GM12875 (cell line): ENCODE data around the gene AOAH.
"Not testable (repeated sequence)": the region's sequence is repeated elsewhere in the genome, so short reads cannot be mapped to it uniquely, and the experiment has no call there.

Source experiments
- H3K4me3 ChIP-seq: one replicate; pipeline ENCODE4 v1.5.1; 2011; ENCODE audit warnings: low read depth, low read length, control low read depth
- TF ChIP-seq, protein P1 (sequence below): IDR thresholded peaks from 2 replicates; pipeline ENCODE4 v1.5.1; 2011; ENCODE audit warnings: low read depth, mild to moderate bottlenecking, control low read depth, inconsistent platforms, low read length, moderate library complexity, borderline replicate concordance; ENCODE audit not compliant: insufficient read depth

AOAH gene

DNA sequence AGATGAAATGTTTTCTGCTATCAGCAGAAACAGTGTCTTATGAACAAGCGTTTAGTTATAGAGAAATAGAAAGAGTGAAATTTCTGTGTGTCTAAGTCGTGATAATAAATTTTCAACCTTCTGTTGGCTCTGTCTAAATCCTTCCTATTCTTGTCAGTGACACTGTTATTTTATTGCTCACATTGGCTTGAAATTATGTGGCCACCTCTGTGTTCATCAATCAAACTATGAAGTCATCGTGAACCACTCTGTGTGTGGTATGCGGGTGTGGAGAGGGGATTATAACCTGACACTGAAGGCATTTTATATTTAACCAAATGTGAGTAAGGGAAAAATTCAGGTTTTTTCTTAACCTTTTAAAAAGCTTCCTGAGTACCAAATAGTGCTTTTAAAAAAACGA lies 12.3 kb downstream of the AOAH start:
- TF ChIP-seq, protein P1, sequence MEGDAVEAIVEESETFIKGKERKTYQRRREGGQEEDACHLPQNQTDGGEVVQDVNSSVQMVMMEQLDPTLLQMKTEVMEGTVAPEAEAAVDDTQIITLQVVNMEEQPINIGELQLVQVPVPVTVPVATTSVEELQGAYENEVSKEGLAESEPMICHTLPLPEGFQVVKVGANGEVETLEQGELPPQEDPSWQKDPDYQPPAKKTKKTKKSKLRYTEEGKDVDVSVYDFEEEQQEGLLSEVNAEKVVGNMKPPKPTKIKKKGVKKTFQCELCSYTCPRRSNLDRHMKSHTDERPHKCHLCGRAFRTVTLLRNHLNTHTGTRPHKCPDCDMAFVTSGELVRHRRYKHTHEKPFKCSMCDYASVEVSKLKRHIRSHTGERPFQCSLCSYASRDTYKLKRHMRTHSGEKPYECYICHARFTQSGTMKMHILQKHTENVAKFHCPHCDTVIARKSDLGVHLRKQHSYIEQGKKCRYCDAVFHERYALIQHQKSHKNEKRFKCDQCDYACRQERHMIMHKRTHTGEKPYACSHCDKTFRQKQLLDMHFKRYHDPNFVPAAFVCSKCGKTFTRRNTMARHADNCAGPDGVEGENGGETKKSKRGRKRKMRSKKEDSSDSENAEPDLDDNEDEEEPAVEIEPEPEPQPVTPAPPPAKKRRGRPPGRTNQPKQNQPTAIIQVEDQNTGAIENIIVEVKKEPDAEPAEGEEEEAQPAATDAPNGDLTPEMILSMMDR, result no peak
- no peak overlapping the region for H3K4me3 ChIP-seq

DNA sequence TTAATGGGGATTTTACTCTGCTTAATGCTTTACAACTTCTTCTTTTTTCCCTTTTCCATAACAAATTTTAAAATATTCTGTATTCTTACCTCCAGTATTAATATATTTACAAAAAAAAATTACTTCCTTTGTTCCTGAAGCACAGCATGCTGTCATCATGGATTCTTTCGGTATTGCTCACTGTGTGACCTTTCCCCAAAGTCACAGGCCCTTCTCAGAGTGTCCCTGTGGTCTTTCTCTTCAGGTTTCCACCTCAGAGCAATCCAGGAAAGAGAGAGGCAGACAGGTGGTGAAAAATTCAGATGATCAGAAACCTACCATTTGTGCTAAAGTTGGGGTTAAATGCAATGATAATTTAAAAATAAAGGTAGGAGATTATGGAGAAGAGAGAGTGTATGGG lies 13.0 kb downstream of the AOAH start:
- no peak overlapping the region for H3K4me3 ChIP-seq
- TF ChIP-seq, protein P1, result no peak

DNA sequence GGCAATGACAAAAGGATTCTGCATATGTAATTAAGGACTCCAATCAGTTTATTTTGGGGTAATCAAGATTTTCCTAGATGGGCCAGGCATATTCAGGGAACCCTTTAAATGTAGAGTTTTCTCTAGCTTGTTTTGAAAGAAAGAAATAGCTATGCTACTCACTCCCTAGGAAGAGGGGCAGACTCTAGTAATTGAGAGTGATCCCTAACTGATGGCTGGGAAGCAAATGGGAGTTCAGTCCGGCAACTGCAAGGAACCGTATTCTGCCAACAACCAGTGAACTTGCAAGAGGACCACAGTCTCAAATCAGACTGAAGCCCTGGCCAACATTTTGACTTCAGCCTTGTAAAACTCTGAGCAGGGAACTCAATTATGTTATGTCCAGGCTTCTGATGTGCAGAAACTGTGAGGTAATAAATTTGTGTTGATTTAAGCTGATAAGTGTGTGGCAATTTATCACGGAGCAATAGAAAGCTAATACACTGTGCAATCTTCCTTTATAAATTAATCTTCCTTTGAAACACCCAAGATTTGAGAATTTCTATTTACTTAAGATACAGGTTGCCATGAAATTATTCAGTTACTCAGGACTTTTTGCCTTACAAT lies 14.0 kb downstream of the AOAH start:
- TF ChIP-seq, protein P1, result no peak
- H3K4me3 ChIP-seq, result no peak overlapping the region

DNA sequence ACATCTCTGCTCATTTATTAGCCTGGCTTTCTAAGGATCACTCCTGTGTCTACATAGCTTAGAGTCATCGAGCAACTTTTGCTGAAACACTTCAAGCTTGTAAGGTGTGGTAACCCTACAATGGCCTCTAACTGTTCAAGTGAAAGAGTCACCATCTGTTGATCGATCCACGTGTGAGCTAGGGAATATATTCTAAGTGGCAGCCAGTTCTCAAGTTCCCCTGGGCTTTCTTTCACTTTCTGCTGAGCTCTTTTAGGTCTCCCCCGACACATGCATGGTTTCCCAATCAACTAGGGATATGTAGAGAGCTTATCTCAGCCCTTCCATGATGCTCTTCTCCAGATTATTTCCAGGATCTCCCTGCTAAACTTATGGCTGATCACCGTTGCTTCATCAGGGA lies 15.5 kb downstream of the AOAH start:
- no peak overlapping the region for H3K4me3 ChIP-seq
- TF ChIP-seq, protein P1, result no peak

DNA sequence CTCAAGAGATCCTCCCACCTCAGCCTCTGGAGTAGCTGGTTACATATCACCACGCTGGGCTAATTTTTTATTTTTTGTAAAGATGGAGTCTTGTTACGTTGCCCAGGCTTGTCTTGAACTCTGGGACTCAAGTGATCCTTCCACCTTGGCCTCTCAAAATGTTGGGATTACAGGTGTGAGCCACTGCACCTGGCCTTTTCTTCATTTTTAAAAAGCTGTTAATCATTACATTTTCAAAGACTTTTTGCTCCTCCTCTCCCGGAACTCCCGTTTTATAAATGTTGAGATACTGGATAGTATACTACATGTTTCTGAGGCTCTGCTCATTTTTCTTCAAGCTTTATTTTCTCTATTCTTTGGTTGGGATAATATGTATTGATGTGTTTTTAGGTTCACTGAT lies 16.4 kb downstream of the AOAH start:
- TF ChIP-seq, protein P1, result no peak
- no peak overlapping the region for H3K4me3 ChIP-seq

DNA sequence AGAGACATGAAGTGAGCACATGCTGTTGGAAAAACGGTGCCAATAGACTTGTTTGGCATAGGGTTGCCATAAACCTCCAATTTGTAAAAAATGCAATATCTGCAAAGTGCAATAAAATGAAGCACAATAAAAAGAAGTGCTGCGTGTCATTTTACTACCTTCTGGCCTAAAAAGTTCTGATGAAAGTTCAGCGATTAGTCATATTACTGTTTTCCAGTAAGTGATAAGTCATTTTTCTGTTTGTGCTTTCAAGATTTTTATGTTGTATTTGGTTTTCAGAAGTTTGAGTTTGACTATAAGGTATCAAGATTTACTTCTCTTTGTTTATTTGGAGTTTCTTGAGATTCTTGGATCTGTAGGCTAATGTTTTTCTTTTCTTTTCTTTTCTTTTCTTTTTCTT lies 16.8 kb downstream of the AOAH start:
- no peak overlapping the region for H3K4me3 ChIP-seq
- TF ChIP-seq, protein P1, result no peak

DNA sequence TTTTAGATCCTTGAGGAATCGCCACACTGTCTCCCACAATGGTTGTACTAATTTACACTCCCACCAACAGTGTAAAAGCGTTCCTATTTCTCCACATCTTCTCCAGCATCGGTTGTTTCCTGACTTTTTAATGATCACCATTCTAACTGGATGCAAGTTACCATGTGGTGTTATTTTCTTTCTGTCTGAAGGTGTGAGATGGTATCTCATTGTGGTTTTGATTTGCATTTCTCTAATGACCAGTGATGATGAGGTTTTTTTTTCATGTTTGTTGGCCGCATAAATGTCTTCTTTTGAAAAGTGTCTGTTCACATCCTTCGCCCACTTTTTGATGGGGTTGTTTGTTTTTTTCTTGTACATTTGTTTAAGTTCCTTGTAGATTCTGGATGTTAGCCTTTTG lies 20.4 kb downstream of the AOAH start:
- not testable (repeated sequence) for H3K4me3 ChIP-seq

DNA sequence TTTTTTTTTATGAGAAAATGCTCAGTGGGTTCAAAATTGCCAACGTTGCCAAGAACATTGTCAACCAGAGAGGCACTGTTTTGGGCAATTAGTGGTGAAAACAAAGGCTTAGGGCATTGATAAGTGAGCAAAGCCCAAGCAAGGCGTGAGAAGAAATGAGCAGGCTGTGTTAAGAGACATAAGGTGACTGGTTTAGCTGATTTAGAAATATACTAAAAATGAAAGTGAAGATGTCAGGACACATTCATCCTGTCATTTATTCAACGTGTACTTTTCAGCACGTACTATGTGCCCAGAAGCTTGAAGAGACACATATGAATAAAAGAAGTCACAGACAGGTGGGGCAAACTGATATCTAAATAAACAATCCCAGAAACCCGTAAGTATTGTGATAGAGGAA lies 31.8 kb downstream of the AOAH start:
- no peak overlapping the region for H3K4me3 ChIP-seq
- TF ChIP-seq, protein P1, result no peak
